ENCODE measurements around the gene DPF1.

- TF ChIP-seq CTCF (IDR thresholded peaks at IDR 0.05) = no peak
- no peak for TF ChIP-seq TCF7L2 (IDR thresholded peaks at IDR 0.05; ENCODE audit: low read depth, low read length)
- no peak for TF ChIP-seq REST (IDR thresholded peaks at IDR 0.05; ENCODE audit: insufficient read depth in 1 of 2, low read depth in 2 of 2, low read length in 1 of 2)
- TF ChIP-seq POLR2AphosphoS5 (IDR thresholded peaks at IDR 0.05; ENCODE audit: low read depth, low read length) = no peak
Observed at GRCh38 chr19:38248421-38248820, 24.4 kb upstream of the DPF1 start.

All from Panc1 (cell line).